Right atrium auricular region (tissue), 2 donors: ENCODE results near the gene REV3L. TPM values are rescaled to one million over a fixed set of nuclear protein-coding genes. Genes with fewer than 3 reads are reported as not detected.

Source experiments
- DNase-seq: peaks from one replicate; pipeline ENCODE4 v3.0.0-alpha.2; 2019; ENCODE audit warnings: low spot score
- H3K27ac ChIP-seq, 2 donors: fragments of 200-600 bp; sonication (generic); 1 replicate in 1 of 2; 2 replicates in 1 of 2; pipeline ENCODE4 v1.5.1; 2016 to 2019
- H3K27me3 ChIP-seq, 2 donors: fragments of 200-600 bp; sonication (generic); one replicate each; pipeline versions ENCODE4 v1.5.1 to v1.6.0; 2017 to 2019
- H3K36me3 ChIP-seq: fragments of 200-600 bp; sonication (generic); one replicate; pipeline ENCODE4 v1.5.1; 2016
- H3K4me1 ChIP-seq, 2 donors: fragments of 200-600 bp; sonication (generic); one replicate each; pipeline versions ENCODE4 v1.5.1 to v1.6.0; 2017 to 2019
- H3K4me3 ChIP-seq, 2 donors: fragments of 200-600 bp; sonication (generic); 1 replicate in 1 of 2; 2 replicates in 1 of 2; pipeline ENCODE4 v1.5.1; 2017 to 2019; ENCODE audit warnings: mild to moderate bottlenecking in 1 of 2, moderate library complexity in 1 of 2
- H3K9me3 ChIP-seq, 2 donors: fragments of 200-600 bp; sonication (generic); one replicate each; pipeline ENCODE4 v1.5.1; 2019
- CTCF ChIP-seq, 2 donors: fragments of 200-600 bp; sonication (generic); IDR thresholded peaks; one replicate each; pipeline ENCODE4 v1.5.1; 2019; ENCODE audit warnings: antibody characterized with exemption in 2 of 2
- total RNA-seq, 2 donors: library from RNA; depleted of rRNA; stranded (reverse); fragments of >200 nt; gene quantifications; one replicate each; pipeline ENCODE4 v1.1.0, GENCODE V29; 2016

The REV3L gene
- total RNA-seq, 2 donors from 2014 or later: 14.5 to 34.2 TPM

GRCh38 chr6:111379302-111379701 lies 103.7 kb downstream of the REV3L start:
- no peak for DNase-seq
- Histone ChIP-seq H3K4me3 (no peak overlapping the region), H3K27ac (no peak overlapping the region), H3K27me3 (no peaks in the 10 kb centered on the region), H3K4me1 (peaks cover 0 to 11% of the 10 kb centered on the region in 2 donors), H3K36me3 (peaks cover 36% of the 10 kb centered on the region), H3K9me3 (no peaks in the 10 kb centered on the region)
- TF ChIP-seq CTCF (IDR thresholded peaks at IDR 0.05): no peak

GRCh38 chr6:111377558-111378120 lies 105.4 kb downstream of the REV3L start:
- Histone ChIP-seq H3K36me3 (peaks cover 43% of the 10 kb centered on the region), H3K4me3 (no peak overlapping the region), H3K4me1 (peaks cover 0 to 7% of the 10 kb centered on the region in 2 donors), H3K27me3 (no peaks in the 10 kb centered on the region), H3K9me3 (no peaks in the 10 kb centered on the region), H3K27ac (no peak overlapping the region)
- no peak for DNase-seq
- TF ChIP-seq CTCF (IDR thresholded peaks at IDR 0.05): no peak

- DNase-seq: no peak
- no peak for TF ChIP-seq CTCF (IDR thresholded peaks at IDR 0.05)
- Histone ChIP-seq H3K9me3 (no peaks in the 10 kb centered on the region), H3K27ac (no peak overlapping the region), H3K4me3 (no peak overlapping the region), H3K4me1 (no peaks in the 10 kb centered on the region), H3K36me3 (peaks cover 16% of the 10 kb centered on the region), H3K27me3 (no peaks in the 10 kb centered on the region)
Observed at GRCh38 chr6:111367393-111368088, 115.5 kb downstream of the REV3L start.

GRCh38 chr6:111361648-111362047 lies 121.4 kb downstream of the REV3L start:
- Histone ChIP-seq H3K27me3 (no peaks in the 10 kb centered on the region), H3K4me3 (no peak overlapping the region), H3K27ac (no peak overlapping the region), H3K4me1 (no peaks in the 10 kb centered on the region), H3K36me3 (peaks cover 5% of the 10 kb centered on the region), H3K9me3 (no peaks in the 10 kb centered on the region)
- TF ChIP-seq CTCF (IDR thresholded peaks at IDR 0.05): peak in 1 of 2 donors; percentile 66
- no peak for DNase-seq

- Histone ChIP-seq H3K9me3 (no peaks in the 10 kb centered on the region), H3K4me3 (no peak overlapping the region), H3K27me3 (no peaks in the 10 kb centered on the region), H3K27ac (no peak overlapping the region), H3K36me3 (peaks cover under 1% of the 10 kb centered on the region), H3K4me1 (peaks cover 0 to 12% of the 10 kb centered on the region in 2 donors)
- no peak for TF ChIP-seq CTCF (IDR thresholded peaks at IDR 0.05)
- no peak for DNase-seq
Observed at GRCh38 chr6:111358454-111358853, 124.6 kb downstream of the REV3L start.
